NCI-H2029 (cell line): Measurements from ENCODE around the gene NFIA.

Experiments
- DNase-seq: peaks from one replicate; lab custom pipeline; 2025; lab: John Stamatoyannopoulos, UW

The NFIA gene

DNA sequence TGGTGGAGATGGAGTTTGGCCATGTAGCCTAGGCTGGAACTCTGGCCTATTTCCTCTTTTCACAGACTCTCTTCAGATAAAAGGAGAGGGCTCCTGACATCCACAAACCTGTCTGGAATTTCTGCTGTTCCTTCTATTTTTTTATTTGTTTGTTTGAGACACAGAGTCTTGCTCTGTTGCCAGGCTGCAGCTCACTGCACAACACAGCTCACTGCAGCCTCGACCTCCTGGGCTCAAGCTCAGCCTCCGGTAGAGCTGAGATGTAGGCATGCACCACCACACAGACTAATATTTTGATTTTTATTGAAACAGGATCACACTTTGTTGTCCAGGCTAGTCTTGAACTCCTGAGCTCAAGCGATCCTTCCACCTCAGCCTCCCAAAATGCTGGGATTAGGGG lies 411.6 kb downstream of the NFIA start:
- no peak for DNase-seq

- no peak for DNase-seq
Observed at GRCh38 chr1:61496501-61496900, 414.1 kb downstream of the NFIA start.

- no peak for DNase-seq
Observed at GRCh38 chr1:61497013-61497412, 414.7 kb downstream of the NFIA start.

GRCh38 chr1:61498342-61498741 lies 416.0 kb downstream of the NFIA start:
- no peak for DNase-seq

DNA sequence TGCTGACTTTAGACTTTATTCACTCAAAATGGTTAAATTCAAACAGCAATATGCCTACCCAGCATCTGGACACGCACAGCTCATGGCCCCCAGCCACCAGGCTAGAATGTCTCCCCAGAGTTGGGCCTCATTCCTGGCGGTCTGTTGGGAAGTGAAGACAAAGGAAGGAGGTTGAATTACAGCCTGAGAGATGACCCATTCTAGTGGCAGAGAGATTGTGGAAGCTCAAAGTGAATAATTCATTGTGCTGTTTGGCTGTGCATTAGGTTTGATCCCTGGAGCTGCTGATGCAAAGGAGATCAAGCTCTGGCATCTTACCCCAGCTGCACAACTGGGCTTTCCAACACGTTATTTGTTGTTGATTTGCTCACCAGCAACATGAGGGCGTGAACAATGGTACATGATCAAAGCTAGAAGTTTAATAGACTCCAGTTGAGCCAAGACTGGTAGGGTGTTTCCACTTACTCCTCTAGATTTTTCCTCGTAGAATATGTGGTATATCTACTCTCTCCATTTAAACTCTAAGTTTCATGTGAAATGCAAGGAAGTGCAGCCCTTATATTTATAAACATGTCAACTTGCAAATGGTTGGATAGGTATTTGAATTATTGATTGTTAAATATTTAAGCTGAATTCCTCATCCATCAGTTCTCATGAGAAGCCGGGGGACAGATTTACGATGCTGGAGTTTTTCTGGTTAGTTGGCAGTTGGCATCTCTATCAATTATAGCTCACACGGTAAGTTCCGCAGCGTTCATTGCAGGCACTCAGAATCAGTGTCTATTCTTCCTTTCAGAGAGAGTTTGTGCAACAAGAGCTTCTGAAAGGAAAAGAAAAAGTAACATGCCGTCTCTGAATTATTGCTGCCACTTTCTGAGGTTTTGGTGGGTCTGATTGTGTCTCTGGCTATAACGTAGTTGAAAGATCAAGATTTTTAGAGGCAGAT lies 419.9 kb downstream of the NFIA start:
- DNase-seq, result no peak

GRCh38 chr1:61504305-61504704 lies 421.9 kb downstream of the NFIA start:
- no peak for DNase-seq

DNA sequence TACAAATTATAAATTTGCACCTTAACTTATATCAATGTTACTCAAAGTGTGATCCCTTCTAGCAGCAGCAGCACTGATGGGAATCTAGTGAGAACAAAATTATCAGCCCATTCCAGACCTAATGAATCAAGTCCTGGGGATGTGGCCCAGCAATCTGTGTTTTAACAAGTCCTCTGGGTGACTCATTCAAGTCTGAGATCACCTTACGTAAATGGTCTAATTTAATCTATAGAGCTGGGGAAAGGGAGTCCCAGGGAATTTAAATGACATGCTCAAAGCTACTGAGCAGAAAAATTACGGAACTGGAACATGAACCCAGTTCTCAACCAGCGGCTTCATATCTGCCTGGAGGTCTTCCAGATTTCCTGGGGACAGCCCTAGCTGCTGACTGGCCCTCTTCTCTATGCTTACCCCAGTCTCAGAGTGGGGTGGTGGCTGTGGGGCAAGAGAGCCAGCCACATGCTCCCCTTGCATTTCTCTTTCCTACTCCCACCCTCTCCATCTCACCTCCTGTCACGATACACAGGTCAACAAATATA lies 422.6 kb downstream of the NFIA start:
- DNase-seq, result no peak

- no peak for DNase-seq
Observed at GRCh38 chr1:61506236-61506635, 423.9 kb downstream of the NFIA start.

DNA sequence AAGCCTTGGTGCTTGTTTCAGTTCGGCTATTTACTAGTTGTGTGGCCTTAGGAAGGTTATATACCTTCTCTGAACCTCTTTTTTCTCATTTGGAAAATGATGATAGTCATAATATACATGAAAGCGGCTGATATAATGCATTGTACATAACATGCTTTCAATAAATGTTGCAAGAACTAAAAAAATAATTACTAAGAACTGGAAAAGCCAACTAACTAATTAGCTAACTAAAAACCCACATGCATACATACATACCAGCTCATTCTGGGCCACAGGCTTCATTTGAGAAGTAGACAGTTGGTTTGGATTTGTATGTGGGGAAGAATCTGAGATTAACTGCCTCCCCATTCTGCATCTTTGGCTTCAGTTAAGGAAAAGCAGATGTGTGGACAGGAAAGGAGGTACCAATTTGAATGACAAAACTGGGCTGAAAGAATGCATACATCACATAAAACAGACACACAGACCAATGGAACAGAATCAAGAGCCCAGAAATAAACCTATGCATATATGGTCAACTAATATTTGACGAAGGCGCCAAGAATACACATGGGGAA lies 424.7 kb downstream of the NFIA start:
- DNase-seq, result no peak
